HG02840 (cell line): ENCODE measurements around the gene RPS25.
A peak's percentile ranks its signal among the peaks of the same experiment; 100 is the strongest.
"Not testable (repeated sequence)": the region's sequence is repeated elsewhere in the genome, so short reads cannot be mapped to it uniquely, and the experiment has no call there.

Source experiments
- ATAC-seq: cut with Tn5 transposase; IDR thresholded peaks from one replicate; pipeline ENCODE4 v1.9.1; 2021; ENCODE audit warnings: mild to moderate bottlenecking, moderate library complexity, moderate number of reproducible peaks; ENCODE audit not compliant: unreplicated experiment, low FRiP score

RPS25 gene

GRCh38 chr11:119041821-119042514 is 23.8 kb upstream of the RPS25 start:
- no peak for ATAC-seq

DNA sequence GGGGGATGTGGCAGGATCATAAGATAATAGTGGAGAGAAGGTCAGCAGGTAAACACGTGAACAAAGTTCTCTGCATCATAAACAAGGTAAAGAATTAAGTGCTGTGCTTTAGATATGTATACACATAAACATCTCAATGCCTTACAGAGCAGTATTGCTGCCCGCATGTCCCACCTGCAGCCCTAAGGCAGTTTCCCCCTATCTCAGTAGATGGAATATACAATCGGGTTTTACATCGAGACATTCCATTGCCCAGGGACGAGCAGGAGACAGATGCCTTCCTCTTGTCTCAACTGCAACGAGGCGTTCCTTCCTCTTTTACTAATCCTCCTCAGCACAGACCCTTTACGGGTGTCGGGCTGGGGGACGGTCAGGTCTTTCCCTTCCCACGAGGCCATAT is 21.3 kb upstream of the RPS25 start:
- ATAC-seq = not testable (repeated sequence)

GRCh38 chr11:119038884-119039283 is 20.7 kb upstream of the RPS25 start:
- ATAC-seq = no peak

DNA sequence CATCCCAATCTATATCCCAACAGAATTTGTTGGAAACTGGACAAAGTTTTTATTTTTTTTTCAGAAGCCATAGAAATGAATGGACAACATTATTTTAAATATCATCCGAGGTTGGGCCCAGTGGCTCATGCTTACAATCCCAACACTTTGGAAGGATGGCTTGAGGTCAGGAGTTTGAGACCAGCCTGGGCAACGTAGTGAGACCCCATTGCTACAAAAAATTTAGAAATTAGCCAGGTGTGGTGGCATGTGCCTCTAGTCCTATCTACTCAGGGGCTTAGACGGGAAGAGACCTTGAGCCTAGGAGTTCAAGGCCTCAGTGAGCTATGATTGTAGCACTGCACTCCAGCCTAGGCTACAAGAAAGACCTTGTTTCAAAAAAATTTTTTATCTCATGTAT is 16.7 kb upstream of the RPS25 start:
- ATAC-seq = no peak

- ATAC-seq = not testable (repeated sequence)
These were observed 15.3 kb upstream of the RPS25 start for GRCh38 chr11:119033421-119033820.

DNA sequence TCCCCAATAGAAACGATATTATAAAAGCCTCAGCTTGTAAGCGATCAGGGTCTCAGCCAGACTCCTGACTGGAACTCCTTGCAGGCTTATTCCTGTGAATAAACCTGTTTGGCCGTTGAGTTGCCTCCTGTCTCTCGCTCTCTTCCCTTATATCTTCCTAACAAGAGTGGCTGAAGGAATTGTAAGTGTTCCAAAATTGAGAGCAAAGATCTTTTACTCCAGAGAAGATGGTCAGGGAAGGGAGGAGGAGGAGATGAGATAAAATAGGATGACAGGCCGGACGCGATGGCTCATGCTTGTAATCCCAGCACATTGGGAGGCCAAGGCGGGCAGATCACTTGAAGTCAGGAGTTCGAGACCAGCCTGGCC is 13.8 kb upstream of the RPS25 start:
- ATAC-seq = no peak

DNA sequence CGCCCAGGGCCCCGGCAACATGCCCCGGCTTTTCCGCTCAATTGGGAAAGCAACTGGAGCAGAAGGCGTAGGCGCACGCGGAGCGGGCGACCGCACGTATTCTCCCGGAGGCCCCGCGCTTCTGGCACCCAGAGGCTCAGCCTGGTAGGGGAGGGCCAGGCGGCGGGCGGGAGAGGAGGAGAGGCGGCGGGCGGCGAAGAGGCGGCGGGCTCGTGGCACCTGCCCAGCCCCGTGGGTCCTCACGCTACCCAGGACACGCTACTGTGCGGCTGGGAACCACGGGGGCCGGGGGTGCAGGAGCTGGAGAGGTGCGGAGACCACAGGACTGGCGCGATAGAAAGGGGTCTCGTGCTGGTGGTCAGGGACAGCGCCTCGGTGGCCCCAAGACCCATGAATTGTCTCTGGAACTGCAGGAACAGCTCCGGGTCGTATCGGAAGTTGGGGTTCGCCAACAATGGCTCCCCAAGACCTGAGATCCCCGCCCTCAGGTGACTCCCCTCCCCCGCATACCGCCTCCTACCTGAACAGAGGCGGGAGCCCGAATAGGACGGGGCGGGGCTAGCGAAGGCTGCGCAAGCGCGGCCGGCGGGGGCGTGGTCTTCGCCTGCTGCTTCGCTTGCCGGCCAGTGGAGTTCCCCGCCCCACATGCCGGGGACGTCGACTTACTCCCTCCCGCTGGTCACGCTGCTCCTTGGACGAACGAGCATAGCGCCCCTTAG is 12.3 kb upstream of the RPS25 start, which contains the start of gene SLC37A4:
Gene SLC37A4, minus strand, starts transcription at position 549 of the 719 bp plus-strand sequence.
- ATAC-seq = peak; percentile 88

DNA sequence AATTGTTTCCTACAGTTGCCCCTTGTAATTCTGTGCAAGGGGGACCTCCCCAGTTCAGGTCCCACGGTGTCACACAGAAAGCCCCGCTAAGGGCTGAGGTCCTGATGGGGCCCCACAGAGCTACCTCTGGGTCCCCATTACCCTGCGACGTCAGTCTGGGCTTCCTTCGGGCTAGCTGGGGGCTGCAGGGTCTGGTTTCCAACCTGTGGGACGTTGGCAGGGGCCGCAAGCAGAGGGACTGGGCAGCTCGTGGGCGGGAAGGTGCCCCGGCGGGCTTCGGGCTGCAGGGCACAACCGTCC is 11.8 kb upstream of the RPS25 start:
- peak; percentile 9 for ATAC-seq

DNA sequence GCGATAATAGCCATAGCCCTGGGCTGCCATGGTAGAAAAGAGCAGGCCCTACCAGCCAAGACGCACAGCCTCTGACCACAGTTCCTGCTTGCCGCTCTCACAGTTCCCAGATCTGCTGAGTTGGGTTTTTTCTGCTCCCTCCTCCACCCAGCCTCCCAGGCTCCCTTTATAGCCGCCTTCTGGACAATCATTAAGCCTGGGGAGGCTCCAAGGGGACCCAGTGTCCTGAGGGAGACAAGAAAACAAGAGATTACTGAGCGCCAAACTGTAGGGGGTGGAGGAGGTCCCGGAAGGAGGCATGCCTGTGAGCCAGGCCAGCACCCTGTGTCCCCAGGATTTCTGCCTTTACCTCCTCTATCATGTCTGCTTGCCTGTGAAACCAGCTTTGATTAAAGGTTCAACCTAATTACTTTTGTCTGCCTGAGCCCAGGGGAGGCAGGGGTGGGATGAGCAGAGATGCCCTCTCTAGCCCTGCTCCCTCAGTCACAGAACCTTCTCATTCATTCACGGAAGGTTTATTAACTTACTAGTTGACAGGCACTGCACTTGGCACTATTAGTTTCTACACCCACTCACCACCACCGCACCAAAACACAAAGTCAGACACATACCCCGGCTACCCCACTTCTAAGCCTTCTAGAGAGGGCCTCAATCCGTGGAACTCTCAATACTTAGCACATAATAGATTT is 11.3 kb upstream of the RPS25 start:
- no peak for ATAC-seq

DNA sequence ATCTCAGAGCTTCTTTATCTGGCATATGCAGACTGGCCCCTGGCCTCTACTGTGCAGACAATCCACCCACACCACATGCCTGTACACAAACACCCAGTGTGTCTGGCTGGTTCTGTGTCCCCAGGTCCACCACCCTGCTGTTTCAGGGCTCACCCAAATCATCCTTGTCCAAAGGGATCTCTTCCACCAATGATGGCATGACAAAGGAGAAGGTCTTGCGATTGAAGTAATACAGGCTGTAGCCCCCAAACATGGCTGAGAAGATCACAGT is 10.9 kb upstream of the RPS25 start:
- no peak for ATAC-seq

DNA sequence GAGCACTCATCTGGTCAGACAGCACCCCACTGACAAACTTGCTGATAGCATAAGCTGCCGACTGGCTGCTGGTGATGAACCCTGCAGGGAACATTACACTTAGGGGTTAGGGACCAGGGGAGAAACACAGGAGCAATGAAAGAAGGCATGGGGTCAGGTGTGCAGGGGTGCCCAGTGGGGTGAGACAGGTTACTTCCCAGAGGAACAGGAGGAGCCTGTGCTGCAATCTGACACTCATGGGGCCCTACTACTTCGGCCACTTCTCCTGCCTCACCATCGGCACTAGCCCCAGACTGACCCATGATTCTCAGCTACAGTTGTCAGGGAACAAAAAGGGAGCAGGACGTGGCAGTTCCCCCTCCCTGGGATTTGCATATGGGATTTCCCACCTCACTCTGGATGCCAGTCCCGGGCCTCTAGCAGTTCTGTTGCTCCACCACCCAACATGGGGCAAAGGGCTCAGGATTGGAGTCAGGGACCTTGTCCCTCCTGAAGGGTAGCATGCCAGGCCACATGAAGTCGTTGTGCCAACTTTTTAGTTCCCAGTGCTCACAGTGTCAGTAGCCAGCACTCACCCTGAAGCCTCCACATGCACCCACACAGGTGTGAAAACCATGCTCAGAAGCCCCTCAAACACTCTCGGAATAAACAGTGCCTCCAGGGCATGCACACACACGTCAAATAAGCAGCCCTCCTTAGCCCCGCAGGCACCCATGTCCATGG is 10.4 kb upstream of the RPS25 start:
- ATAC-seq = no peak

DNA sequence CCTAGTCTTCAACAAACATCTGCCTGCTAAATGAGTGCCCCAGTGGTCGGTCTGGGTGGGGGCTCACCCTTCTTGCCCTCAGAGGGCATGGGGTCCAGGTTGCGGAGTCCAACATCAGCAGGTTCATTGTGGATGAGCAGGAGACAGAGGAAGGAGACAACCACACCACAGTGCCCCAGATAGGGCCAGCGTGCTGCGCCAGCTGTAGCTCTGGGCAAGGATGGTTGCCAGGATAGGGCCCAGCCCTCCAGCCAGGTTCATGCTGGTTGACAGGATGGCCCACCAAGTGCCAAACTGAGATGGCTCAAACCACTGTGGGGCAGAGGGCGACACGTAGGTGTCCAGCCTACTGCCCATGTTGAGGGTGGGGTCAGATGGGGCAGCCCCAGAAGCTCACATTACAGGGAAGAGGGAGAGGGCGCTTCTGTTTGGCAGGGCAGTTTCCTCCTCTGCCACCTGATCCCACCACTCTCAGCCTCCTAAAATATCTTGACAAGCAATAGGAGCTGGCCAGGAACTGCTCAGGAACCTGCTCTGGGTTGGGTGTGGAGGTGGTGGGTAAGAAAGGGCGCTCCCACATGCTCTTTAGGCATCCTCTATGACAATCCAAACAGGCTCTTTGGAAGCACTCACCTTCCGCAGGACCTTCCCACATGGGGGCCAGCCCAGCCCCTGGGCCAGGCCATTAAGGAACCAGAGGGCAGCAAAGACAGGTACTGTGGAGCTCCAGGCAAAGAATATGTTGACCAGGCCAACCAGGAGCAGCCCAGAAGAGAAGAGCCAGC is 9.6 kb upstream of the RPS25 start:
- ATAC-seq = no peak

DNA sequence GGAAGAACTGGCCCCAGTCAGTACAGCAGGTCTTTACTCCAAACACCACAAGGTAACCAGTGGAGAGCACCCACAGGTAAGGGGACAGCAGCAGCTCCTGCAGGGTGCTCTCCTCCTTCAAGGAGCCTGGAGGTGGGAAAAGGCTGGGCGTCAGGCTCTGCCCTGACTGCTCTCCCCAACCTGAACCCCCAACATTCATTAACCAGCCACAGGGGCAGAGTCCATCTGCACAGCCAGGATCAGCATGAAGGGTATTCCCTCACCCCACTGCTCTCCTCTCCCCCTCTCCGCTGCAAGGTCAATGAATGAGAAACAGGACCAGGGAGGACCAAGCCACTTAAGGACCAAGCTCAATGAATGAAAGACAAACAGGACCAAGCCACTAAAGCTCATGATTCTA is 8.8 kb upstream of the RPS25 start:
- no peak for ATAC-seq

- no peak for ATAC-seq
These were observed 8.0 kb upstream of the RPS25 start for GRCh38 chr11:119025978-119026766.

GRCh38 chr11:119025541-119025940 is 7.4 kb upstream of the RPS25 start:
- no peak for ATAC-seq

DNA sequence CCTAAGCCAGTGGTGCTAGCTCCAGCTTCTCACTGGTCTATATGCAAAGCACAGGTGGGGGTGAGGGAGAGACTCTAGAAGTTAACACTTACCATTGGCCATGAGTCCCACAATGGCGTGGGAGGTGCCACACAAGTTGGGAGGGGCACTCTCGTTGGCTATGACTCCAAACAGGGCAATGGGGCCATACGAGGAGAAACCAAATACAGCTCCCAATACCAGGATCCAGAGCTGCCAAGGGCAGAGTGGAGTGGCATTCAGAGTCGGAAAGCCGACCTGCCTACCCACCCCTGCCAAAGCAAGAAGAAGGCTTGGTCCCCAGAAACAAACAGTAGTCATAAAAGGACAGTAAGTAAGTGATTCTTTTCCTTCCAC is 6.9 kb upstream of the RPS25 start:
- no peak for ATAC-seq

DNA sequence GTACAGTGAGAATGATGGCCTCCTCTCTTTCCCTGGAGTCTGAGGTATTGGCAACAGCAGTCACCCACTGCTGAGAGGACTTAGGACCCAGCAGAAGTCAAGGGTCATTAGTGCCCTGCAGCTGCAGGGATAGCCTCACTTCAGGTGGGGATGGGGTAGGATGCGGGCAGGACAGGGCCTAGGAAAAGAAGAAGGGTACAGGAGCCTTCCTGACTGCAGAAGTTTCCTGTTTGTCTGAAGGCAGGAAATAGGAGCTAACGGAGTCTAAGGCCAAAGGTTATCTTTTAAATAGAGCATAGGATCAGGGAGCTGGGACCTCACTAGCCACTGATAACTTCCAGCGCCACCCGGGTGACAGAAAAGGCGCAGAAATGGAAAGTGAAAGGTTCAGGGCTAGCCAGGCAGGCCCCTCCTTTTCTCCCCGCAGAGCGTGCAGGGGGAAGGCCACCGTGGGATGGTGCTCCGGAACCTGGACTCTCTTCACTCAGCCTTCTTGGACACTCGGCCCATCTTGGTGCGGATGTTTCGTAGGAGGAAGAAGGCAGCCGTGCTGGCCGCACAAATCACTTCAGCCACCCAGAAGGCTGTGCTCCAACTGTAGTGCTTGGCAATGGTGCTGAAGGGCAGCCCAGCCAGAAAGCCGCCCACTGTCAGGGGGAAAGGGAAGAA is 6.4 kb upstream of the RPS25 start:
- no peak for ATAC-seq

GRCh38 chr11:119023741-119024140 is 5.6 kb upstream of the RPS25 start:
- no peak for ATAC-seq

GRCh38 chr11:119021631-119022030 is 3.5 kb upstream of the RPS25 start:
- no peak for ATAC-seq
